Nephron progenitor cell (in vitro differentiated cells): ENCODE measurements around the gene MOV10L1.
A peak's percentile ranks its signal among the peaks of the same experiment; 100 is the strongest.
"Not testable (repeated sequence)": the region's sequence is repeated elsewhere in the genome, so short reads cannot be mapped to it uniquely, and the experiment has no call there.

ENCODE experiments used
- DNase-seq: peaks from one replicate; pipeline ENCODE4 v3.0.0; 2021
- H3K27ac Mint-ChIP-seq: 2 replicates; pipeline ENCODE4 v1.8.0; 2021; ENCODE audit warnings: mild to moderate bottlenecking, moderate library complexity, mixed read lengths
- H3K27me3 Mint-ChIP-seq: 2 replicates; pipeline ENCODE4 v1.8.0; 2021; ENCODE audit warnings: mild to moderate bottlenecking, low read depth, mixed read lengths; ENCODE audit not compliant: poor library complexity
- H3K36me3 Mint-ChIP-seq: 2 replicates; pipeline ENCODE4 v1.8.0; 2021; ENCODE audit warnings: low read depth, mixed read lengths
- H3K4me1 Mint-ChIP-seq: 2 replicates; pipeline ENCODE4 v1.8.0; 2021; ENCODE audit warnings: mixed read lengths
- H3K4me3 Mint-ChIP-seq: 2 replicates; pipeline ENCODE4 v1.8.0; 2021; ENCODE audit warnings: mild to moderate bottlenecking, moderate library complexity, mixed read lengths
- H3K9me3 Mint-ChIP-seq: 2 replicates; pipeline ENCODE4 v1.8.0; 2021; ENCODE audit warnings: mild to moderate bottlenecking, moderate library complexity, mixed read lengths
- CTCF ChIP-seq: fragments of 200-600 bp; sonication (generic); IDR thresholded peaks from 2 replicates; pipeline ENCODE4 v1.5.0; 2021; ENCODE audit warnings: antibody characterized with exemption

The MOV10L1 gene

GRCh38 chr22:50143096-50143495, 53.3 kb downstream of the MOV10L1 start:
- H3K9me3 Mint-ChIP-seq, result no peaks in the 10 kb centered on the region
- no peak overlapping the region for H3K4me3 Mint-ChIP-seq
- peaks cover 24% of the 10 kb centered on the region for H3K27me3 Mint-ChIP-seq
- no peak for TF ChIP-seq CTCF
- no peak for DNase-seq
- H3K36me3 Mint-ChIP-seq, result no peaks in the 10 kb centered on the region
- peaks cover 57% of the 10 kb centered on the region for H3K4me1 Mint-ChIP-seq
- H3K27ac Mint-ChIP-seq, result no peak overlapping the region

GRCh38 chr22:50144005-50144614, 54.3 kb downstream of the MOV10L1 start:
- Mint-ChIP-seq H3K27ac (no peak overlapping the region), H3K36me3 (no peaks in the 10 kb centered on the region), H3K27me3 (peaks cover 24% of the 10 kb centered on the region), H3K4me1 (peaks cover 57% of the 10 kb centered on the region), H3K4me3 (no peak overlapping the region), H3K9me3 (no peaks in the 10 kb centered on the region)
- TF ChIP-seq CTCF, result no peak
- DNase-seq, result no peak

- H3K27me3 Mint-ChIP-seq, result peaks cover 30% of the 10 kb centered on the region
These were observed 56.1 kb downstream of the MOV10L1 start for GRCh38 chr22:50145721-50146438.

GRCh38 chr22:50146439-50147238, 56.8 kb downstream of the MOV10L1 start:
- Mint-ChIP-seq H3K27ac (peak overlapping the region; percentile 4), H3K9me3 (no peaks in the 10 kb centered on the region), H3K27me3 (peaks cover 27% of the 10 kb centered on the region), H3K4me3 (peak overlapping the region; percentile 74), H3K4me1 (peaks cover 53% of the 10 kb centered on the region), H3K36me3 (no peaks in the 10 kb centered on the region)
- peak; percentile 56 for TF ChIP-seq CTCF
- DNase-seq, result peak; percentile 59

More at GRCh38 chr22:50145721-50146438, 56.1 kb downstream of the MOV10L1 start:
- Mint-ChIP-seq H3K9me3 (no peaks in the 10 kb centered on the region), H3K4me1 (peaks cover 51% of the 10 kb centered on the region), H3K4me3 (peak overlapping the region; percentile 64), H3K36me3 (no peaks in the 10 kb centered on the region), H3K27ac (peak overlapping the region; percentile 66)
- DNase-seq, result peak; percentile 27
- TF ChIP-seq CTCF, result no peak

GRCh38 chr22:50147258-50148165, 57.7 kb downstream of the MOV10L1 start:
- H3K36me3 Mint-ChIP-seq, H3K9me3 Mint-ChIP-seq, H3K27ac Mint-ChIP-seq, H3K4me3 Mint-ChIP-seq, DNase-seq: not testable (repeated sequence)
- peaks cover 44% of the 10 kb centered on the region for H3K4me1 Mint-ChIP-seq
- peaks cover 27% of the 10 kb centered on the region for H3K27me3 Mint-ChIP-seq
